ENCODE measurements around the gene TIPRL.

Gene TIPRL

GRCh38 chr1:168167806-168168205, 11.0 kb upstream of the TIPRL start:
- no peaks in the 10 kb centered on the region for H3K9me3 ChIP-seq (ENCODE audit: insufficient read depth, low read depth, low read length)

GRCh38 chr1:168170564-168171508, 7.9 kb upstream of the TIPRL start:
- Histone ChIP-seq H3K27me3 (ENCODE audit: insufficient read depth, low read length) (no peaks in the 10 kb centered on the region), H3K79me1 (ENCODE audit: low read length) (no peaks in the 10 kb centered on the region), H4K8ac (ENCODE audit: low read depth, low read length) (no peak overlapping the region), H3K4me1 (ENCODE audit: control insufficient read depth in 1 of 2, insufficient read depth in 2 of 2, low read length in 2 of 2) (peaks cover 2% of the 10 kb centered on the region in 2 experiments), H3K36me3 (ENCODE audit: control insufficient read depth in 1 of 2, insufficient read depth in 2 of 2, low read length in 2 of 2) (no peaks in the 10 kb centered on the region), H3K18ac (ENCODE audit: low read length) (no peak overlapping the region), H3K23ac (ENCODE audit: low read length) (no peak overlapping the region), H2BK120ac (ENCODE audit: insufficient read depth, low read length, poor library complexity) (no peak overlapping the region), H3K4me3 (ENCODE audit: low read depth, low read length) (no peak overlapping the region), H4K91ac (ENCODE audit: low read depth, low read length) (no peak overlapping the region), H2BK5ac (ENCODE audit: low read depth, low read length, poor library complexity) (no peak overlapping the region), H3K4ac (ENCODE audit: low read depth, low read length) (no peak overlapping the region), H2AFZ (ENCODE audit: insufficient read depth, low read length, poor library complexity) (no peak overlapping the region), H3K79me2 (ENCODE audit: control insufficient read depth, insufficient read depth, low read length, poor library complexity) (no peaks in the 10 kb centered on the region), H3K4me2 (ENCODE audit: low read length) (no peak overlapping the region), H3K9ac (ENCODE audit: low read length) (no peak overlapping the region), H3K9me3 (ENCODE audit: insufficient read depth, low read depth, low read length) (no peaks in the 10 kb centered on the region), H2AK5ac (ENCODE audit: low read length) (no peak overlapping the region), H3K14ac (ENCODE audit: low read length) (no peak overlapping the region), H4K12ac (ENCODE audit: low read depth, low read length) (no peak overlapping the region), H3K27ac (ENCODE audit: low read depth, low read length) (no peak overlapping the region), H2BK12ac (ENCODE audit: low read length) (no peak overlapping the region)
- no peak for DNase-seq
- no CpG with 5 or more reads among the region's 7 CpGs for WGBS (ENCODE audit: extremely low coverage, insufficient coverage, insufficient read length)

More at GRCh38 chr1:168167806-168168205, 11.0 kb upstream of the TIPRL start:
- no peak overlapping the region for H3K23ac ChIP-seq (ENCODE audit: low read length)
- H3K4ac ChIP-seq (ENCODE audit: low read depth, low read length): no peak overlapping the region
- no peaks in the 10 kb centered on the region for H3K27me3 ChIP-seq (ENCODE audit: insufficient read depth, low read length)
- no peak overlapping the region for H3K9ac ChIP-seq (ENCODE audit: low read length)
- no peak overlapping the region for H2BK12ac ChIP-seq (ENCODE audit: low read length)
- H4K8ac ChIP-seq (ENCODE audit: low read depth, low read length): no peak overlapping the region
- no peak overlapping the region for H2BK120ac ChIP-seq (ENCODE audit: insufficient read depth, low read length, poor library complexity)
- H3K18ac ChIP-seq (ENCODE audit: low read length): no peak overlapping the region
- no peak overlapping the region for H4K91ac ChIP-seq (ENCODE audit: low read depth, low read length)
- H3K4me1 ChIP-seq (ENCODE audit: control insufficient read depth in 1 of 2, insufficient read depth in 2 of 2, low read length in 2 of 2): peaks cover 2% of the 10 kb centered on the region in 2 experiments
- no peak for DNase-seq
- no peak overlapping the region for H3K4me3 ChIP-seq (ENCODE audit: low read depth, low read length)
- no CpG with 5 or more reads among the region's 2 CpGs for WGBS (ENCODE audit: extremely low coverage, insufficient coverage, insufficient read length)
- no peaks in the 10 kb centered on the region for H3K79me1 ChIP-seq (ENCODE audit: low read length)
- no peaks in the 10 kb centered on the region for H3K79me2 ChIP-seq (ENCODE audit: control insufficient read depth, insufficient read depth, low read length, poor library complexity)
- no peak overlapping the region for H3K14ac ChIP-seq (ENCODE audit: low read length)
- no peak overlapping the region for H3K4me2 ChIP-seq (ENCODE audit: low read length)
- H2BK5ac ChIP-seq (ENCODE audit: low read depth, low read length, poor library complexity): no peak overlapping the region
- H4K12ac ChIP-seq (ENCODE audit: low read depth, low read length): no peak overlapping the region
- no peak overlapping the region for H2AFZ ChIP-seq (ENCODE audit: insufficient read depth, low read length, poor library complexity)
- no peak overlapping the region for H2AK5ac ChIP-seq (ENCODE audit: low read length)
- no peaks in the 10 kb centered on the region for H3K36me3 ChIP-seq (ENCODE audit: control insufficient read depth in 1 of 2, insufficient read depth in 2 of 2, low read length in 2 of 2)
- no peak overlapping the region for H3K27ac ChIP-seq (ENCODE audit: low read depth, low read length)

GRCh38 chr1:168172250-168172915, 6.4 kb upstream of the TIPRL start:
- no peak overlapping the region for H2AFZ ChIP-seq (ENCODE audit: insufficient read depth, low read length, poor library complexity)
- no peaks in the 10 kb centered on the region for H3K27me3 ChIP-seq (ENCODE audit: insufficient read depth, low read length)
- H3K36me3 ChIP-seq (ENCODE audit: control insufficient read depth in 1 of 2, insufficient read depth in 2 of 2, low read length in 2 of 2): no peaks in the 10 kb centered on the region

GRCh38 chr1:168178227-168178637, 530 bp upstream of the TIPRL start:
- peak overlapping the region; percentile 9 for H4K12ac ChIP-seq (ENCODE audit: low read depth, low read length)
- H2BK120ac ChIP-seq (ENCODE audit: insufficient read depth, low read length, poor library complexity): no peak overlapping the region
- no peaks in the 10 kb centered on the region for H3K9me3 ChIP-seq (ENCODE audit: insufficient read depth, low read depth, low read length)
- H2BK12ac ChIP-seq (ENCODE audit: low read length): no peak overlapping the region
- no peaks in the 10 kb centered on the region for H3K36me3 ChIP-seq (ENCODE audit: control insufficient read depth in 1 of 2, insufficient read depth in 2 of 2, low read length in 2 of 2)
- H3K23ac ChIP-seq (ENCODE audit: low read length): no peak overlapping the region
- no peak overlapping the region for H3K18ac ChIP-seq (ENCODE audit: low read length)
- H4K8ac ChIP-seq (ENCODE audit: low read depth, low read length): peak overlapping the region; percentile 18
- H2AK5ac ChIP-seq (ENCODE audit: low read length): no peak overlapping the region
- H3K27me3 ChIP-seq (ENCODE audit: insufficient read depth, low read length): no peaks in the 10 kb centered on the region
- H3K4ac ChIP-seq (ENCODE audit: low read depth, low read length): no peak overlapping the region
- H4K91ac ChIP-seq (ENCODE audit: low read depth, low read length): peak overlapping the region; percentile 32
- H2AFZ ChIP-seq (ENCODE audit: insufficient read depth, low read length, poor library complexity): no peak overlapping the region
- no peak overlapping the region for H3K9ac ChIP-seq (ENCODE audit: low read length)
- H3K27ac ChIP-seq (ENCODE audit: low read depth, low read length): peak overlapping the region; percentile 58
- no peak for DNase-seq
- peak overlapping the region; percentile 48 for H3K4me2 ChIP-seq (ENCODE audit: low read length)
- no peak overlapping the region for H2BK5ac ChIP-seq (ENCODE audit: low read depth, low read length, poor library complexity)
- H3K79me1 ChIP-seq (ENCODE audit: low read length): peaks cover 5% of the 10 kb centered on the region
- H3K4me1 ChIP-seq (ENCODE audit: control insufficient read depth in 1 of 2, insufficient read depth in 2 of 2, low read length in 2 of 2): peaks cover 2 to 8% of the 10 kb centered on the region in 2 experiments
- H3K14ac ChIP-seq (ENCODE audit: low read length): no peak overlapping the region
- H3K4me3 ChIP-seq (ENCODE audit: low read depth, low read length): no peak overlapping the region
- WGBS (ENCODE audit: extremely low coverage, insufficient coverage, insufficient read length): no CpG with 5 or more reads among the region's 5 CpGs
- H3K79me2 ChIP-seq (ENCODE audit: control insufficient read depth, insufficient read depth, low read length, poor library complexity): peaks cover 2% of the 10 kb centered on the region

More at GRCh38 chr1:168172250-168172915, 6.4 kb upstream of the TIPRL start:
- no peak overlapping the region for H3K4me2 ChIP-seq (ENCODE audit: low read length)
- H2AK5ac ChIP-seq (ENCODE audit: low read length): no peak overlapping the region
- H3K18ac ChIP-seq (ENCODE audit: low read length): no peak overlapping the region
- H2BK5ac ChIP-seq (ENCODE audit: low read depth, low read length, poor library complexity): no peak overlapping the region
- H3K9ac ChIP-seq (ENCODE audit: low read length): no peak overlapping the region
- no peak overlapping the region for H4K8ac ChIP-seq (ENCODE audit: low read depth, low read length)
- H4K91ac ChIP-seq (ENCODE audit: low read depth, low read length): no peak overlapping the region
- H3K4me1 ChIP-seq (ENCODE audit: control insufficient read depth in 1 of 2, insufficient read depth in 2 of 2, low read length in 2 of 2): peaks cover 2% of the 10 kb centered on the region in 2 experiments
- H3K27ac ChIP-seq (ENCODE audit: low read depth, low read length): no peak overlapping the region
- H2BK120ac ChIP-seq (ENCODE audit: insufficient read depth, low read length, poor library complexity): no peak overlapping the region
- no peaks in the 10 kb centered on the region for H3K79me2 ChIP-seq (ENCODE audit: control insufficient read depth, insufficient read depth, low read length, poor library complexity)
- no peak overlapping the region for H3K23ac ChIP-seq (ENCODE audit: low read length)
- WGBS (ENCODE audit: extremely low coverage, insufficient coverage, insufficient read length): no CpG with 5 or more reads among the region's 3 CpGs
- no peak overlapping the region for H3K4ac ChIP-seq (ENCODE audit: low read depth, low read length)
- no peaks in the 10 kb centered on the region for H3K79me1 ChIP-seq (ENCODE audit: low read length)
- H4K12ac ChIP-seq (ENCODE audit: low read depth, low read length): no peak overlapping the region
- no peak overlapping the region for H3K14ac ChIP-seq (ENCODE audit: low read length)
- H3K9me3 ChIP-seq (ENCODE audit: insufficient read depth, low read depth, low read length): no peaks in the 10 kb centered on the region
- no peak overlapping the region for H3K4me3 ChIP-seq (ENCODE audit: low read depth, low read length)
- no peak overlapping the region for H2BK12ac ChIP-seq (ENCODE audit: low read length)
- no peak for DNase-seq
